Activated naive CD4-positive, alpha-beta T cell treated with anti-CD3 and anti-CD28 coated beads for 36 hours (primary cell): ENCODE data around the gene ALG6. TPM values are rescaled to one million over a fixed set of nuclear protein-coding genes. Genes with fewer than 3 reads are reported as not detected.

Experiments used
- CTCF ChIA-PET: fragments of 350-600 bp; sonication (Branson Sonifier 250); formaldehyde crosslinking; loops from one replicate; lab custom pipeline; 2021; ENCODE audit warnings: antibody characterized with exemption; lab: Charles Lee
- DNase-seq: peaks from one replicate; pipeline ENCODE4 v3.0.0-alpha.2; 2020
- H3K27ac Mint-ChIP-seq: one replicate; pipeline ENCODE4 v1.8.0; 2021; ENCODE audit warnings: mild to moderate bottlenecking, mixed read lengths
- H3K27me3 Mint-ChIP-seq: one replicate; pipeline ENCODE4 v1.8.0; 2021; ENCODE audit warnings: low read depth, mixed read lengths
- H3K36me3 Mint-ChIP-seq: one replicate; pipeline ENCODE4 v1.8.0; 2021; ENCODE audit warnings: low read depth, mixed read lengths
- H3K4me1 Mint-ChIP-seq: one replicate; pipeline ENCODE4 v1.8.0; 2021; ENCODE audit warnings: low read depth, mixed read lengths
- H3K4me3 Mint-ChIP-seq: one replicate; pipeline ENCODE4 v1.8.0; 2021; ENCODE audit warnings: mild to moderate bottlenecking, moderate library complexity, mixed read lengths
- H3K9me3 Mint-ChIP-seq: one replicate; pipeline ENCODE4 v1.8.0; 2021; ENCODE audit warnings: mixed read lengths
- intact Hi-C: fragments of 100-400 bp; cut with micrococcal nuclease; formaldehyde crosslinking; loops from one replicate; pipeline ENCODE4 v1.15.1; 2023
- total RNA-seq, 2 experiments: library from RNA; stranded (reverse); gene quantifications; one replicate each; pipeline ENCODE4 v1.2.3, GENCODE V29; 2021

The ALG6 gene
- total RNA-seq, 2 experiments from 2014 or later = 11.0 to 13.5 TPM

GRCh38 chr1:63368131-63368530, 704 bp downstream of the ALG6 start:
- H3K9me3 Mint-ChIP-seq = no peaks in the 10 kb centered on the region
- H3K36me3 Mint-ChIP-seq = peaks cover 20% of the 10 kb centered on the region
- H3K27me3 Mint-ChIP-seq = no peaks in the 10 kb centered on the region
- H3K27ac Mint-ChIP-seq = peak overlapping the region; percentile 65
- H3K4me3 Mint-ChIP-seq = peak overlapping the region; percentile 83
- H3K4me1 Mint-ChIP-seq = peaks cover 21% of the 10 kb centered on the region
- intact Hi-C loops = loop anchor here (5.0 kb wide), 1 partner anchor 74 kb away; no protein-coding TSS in a partner anchor
- CTCF ChIA-PET = interaction anchor here (0.6 kb wide), 1 partner anchor 163 kb away, joined by 3 read pairs; no protein-coding TSS in a partner anchor
- no peak for DNase-seq

DNA sequence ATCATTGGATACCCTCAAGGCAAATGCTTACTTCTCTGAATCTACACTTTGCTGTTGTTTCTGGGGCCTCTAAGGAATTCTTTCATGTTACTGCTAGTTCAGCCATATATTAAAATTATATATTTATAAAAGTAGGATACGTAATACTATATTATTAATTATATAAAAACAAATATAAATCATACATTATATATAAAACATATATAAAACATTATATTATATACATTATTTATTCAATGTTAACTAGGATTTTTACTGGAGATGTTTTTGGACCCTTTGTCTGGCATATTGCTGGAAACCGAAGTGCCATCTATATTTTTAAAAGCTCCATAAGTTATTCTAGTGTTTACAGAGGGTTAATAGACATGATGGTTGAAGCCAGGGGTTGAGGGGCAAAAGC, 12.2 kb downstream of the ALG6 start:
- H3K36me3 Mint-ChIP-seq = peaks cover 37% of the 10 kb centered on the region
- no peak overlapping the region for H3K27ac Mint-ChIP-seq
- CTCF ChIA-PET = interaction anchor here (0.6 kb wide), 1 partner anchor 45 kb away, joined by 3 read pairs; no protein-coding TSS in a partner anchor
- intact Hi-C loops = no loop called here
- no peak overlapping the region for H3K4me3 Mint-ChIP-seq
- H3K9me3 Mint-ChIP-seq = no peaks in the 10 kb centered on the region
- no peaks in the 10 kb centered on the region for H3K27me3 Mint-ChIP-seq
- H3K4me1 Mint-ChIP-seq = peaks cover 23% of the 10 kb centered on the region
- no peak for DNase-seq

DNA sequence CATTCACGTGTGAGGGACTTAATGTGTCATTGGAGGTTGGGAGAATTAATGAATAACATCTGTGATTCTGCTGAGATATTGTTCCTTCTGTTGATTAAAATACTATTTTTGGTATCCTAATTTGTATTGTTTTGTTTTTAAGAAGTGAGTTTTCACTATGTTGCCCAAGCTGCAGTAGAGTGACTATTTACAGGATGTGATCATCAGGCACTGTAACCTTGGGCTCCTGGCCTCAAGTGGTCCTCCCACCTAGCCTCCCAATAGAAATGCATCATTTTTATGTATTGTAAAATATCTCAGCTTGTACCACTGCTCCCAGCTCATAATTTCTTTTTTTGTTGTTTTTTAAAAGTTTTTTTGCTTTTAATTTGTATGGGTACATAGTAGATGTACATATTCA, 14.3 kb downstream of the ALG6 start:
- H3K4me3 Mint-ChIP-seq = no peak overlapping the region
- CTCF ChIA-PET = interaction anchor here (0.7 kb wide), 1 partner anchor 147 kb away, joined by 3 read pairs; no protein-coding TSS in a partner anchor
- no peak for DNase-seq
- H3K27ac Mint-ChIP-seq = no peak overlapping the region
- intact Hi-C loops = no loop called here
- H3K36me3 Mint-ChIP-seq = peaks cover 35% of the 10 kb centered on the region
- H3K4me1 Mint-ChIP-seq = peaks cover 37% of the 10 kb centered on the region
- H3K27me3 Mint-ChIP-seq = no peaks in the 10 kb centered on the region
- H3K9me3 Mint-ChIP-seq = no peaks in the 10 kb centered on the region

GRCh38 chr1:63401945-63402344, 34.5 kb downstream of the ALG6 start:
- H3K9me3 Mint-ChIP-seq = no peaks in the 10 kb centered on the region
- CTCF ChIA-PET = no interaction called here
- H3K4me3 Mint-ChIP-seq = no peak overlapping the region
- H3K4me1 Mint-ChIP-seq = peaks cover 2% of the 10 kb centered on the region
- intact Hi-C loops = no loop called here
- no peaks in the 10 kb centered on the region for H3K27me3 Mint-ChIP-seq
- H3K27ac Mint-ChIP-seq = no peak overlapping the region
- DNase-seq = no peak
- peaks cover 30% of the 10 kb centered on the region for H3K36me3 Mint-ChIP-seq

DNA sequence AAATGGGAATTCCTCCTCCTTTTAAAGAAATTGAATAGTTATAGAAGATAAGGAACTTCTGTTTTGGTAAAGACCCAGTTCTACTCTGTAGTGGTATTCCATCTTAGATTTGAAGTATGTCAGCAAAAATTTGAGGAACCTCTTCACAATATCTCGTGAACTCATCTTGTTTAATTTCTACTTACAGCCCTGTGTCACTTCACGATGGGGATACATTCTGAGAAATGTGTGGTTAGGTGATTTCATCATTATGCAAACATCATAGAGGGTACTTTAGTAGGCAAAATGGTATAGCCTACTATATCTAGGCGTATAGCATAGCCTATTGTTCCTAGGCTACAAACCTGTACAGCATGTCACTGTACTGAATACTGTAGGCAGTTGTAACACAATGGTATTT, 36.0 kb downstream of the ALG6 start:
- CTCF ChIA-PET = no interaction called here
- intact Hi-C loops = no loop called here

GRCh38 chr1:63405021-63405420, 37.6 kb downstream of the ALG6 start:
- Mint-ChIP-seq H3K27ac (no peak overlapping the region), H3K4me1 (peaks cover 2% of the 10 kb centered on the region), H3K9me3 (no peaks in the 10 kb centered on the region), H3K36me3 (peaks cover 33% of the 10 kb centered on the region), H3K27me3 (no peaks in the 10 kb centered on the region), H3K4me3 (no peak overlapping the region)
- CTCF ChIA-PET = no interaction called here
- DNase-seq = no peak
- intact Hi-C loops = no loop called here

More for the DNA sequence above, 36.0 kb downstream of the ALG6 start:
- H3K9me3 Mint-ChIP-seq = no peaks in the 10 kb centered on the region
- H3K4me1 Mint-ChIP-seq = peaks cover 2% of the 10 kb centered on the region
- DNase-seq = no peak
- H3K27ac Mint-ChIP-seq = no peak overlapping the region
- H3K27me3 Mint-ChIP-seq = no peaks in the 10 kb centered on the region
- H3K4me3 Mint-ChIP-seq = no peak overlapping the region
- peaks cover 37% of the 10 kb centered on the region for H3K36me3 Mint-ChIP-seq

- H3K4me3 Mint-ChIP-seq = no peak overlapping the region
- no peaks in the 10 kb centered on the region for H3K9me3 Mint-ChIP-seq
- intact Hi-C loops = no loop called here
- no peak overlapping the region for H3K27ac Mint-ChIP-seq
- DNase-seq = no peak
- no peaks in the 10 kb centered on the region for H3K27me3 Mint-ChIP-seq
- peaks cover 29% of the 10 kb centered on the region for H3K36me3 Mint-ChIP-seq
- CTCF ChIA-PET = no interaction called here
- peaks cover 2% of the 10 kb centered on the region for H3K4me1 Mint-ChIP-seq
These were observed 38.6 kb downstream of the ALG6 start for GRCh38 chr1:63405987-63406386.

- H3K4me1 Mint-ChIP-seq = peaks cover 2% of the 10 kb centered on the region
- H3K27me3 Mint-ChIP-seq = no peaks in the 10 kb centered on the region
- CTCF ChIA-PET = no interaction called here
- no peak for DNase-seq
- H3K27ac Mint-ChIP-seq = no peak overlapping the region
- no peaks in the 10 kb centered on the region for H3K9me3 Mint-ChIP-seq
- no peak overlapping the region for H3K4me3 Mint-ChIP-seq
- H3K36me3 Mint-ChIP-seq = peaks cover 32% of the 10 kb centered on the region
- intact Hi-C loops = no loop called here
These were observed 39.6 kb downstream of the ALG6 start for GRCh38 chr1:63407002-63407401.

DNA sequence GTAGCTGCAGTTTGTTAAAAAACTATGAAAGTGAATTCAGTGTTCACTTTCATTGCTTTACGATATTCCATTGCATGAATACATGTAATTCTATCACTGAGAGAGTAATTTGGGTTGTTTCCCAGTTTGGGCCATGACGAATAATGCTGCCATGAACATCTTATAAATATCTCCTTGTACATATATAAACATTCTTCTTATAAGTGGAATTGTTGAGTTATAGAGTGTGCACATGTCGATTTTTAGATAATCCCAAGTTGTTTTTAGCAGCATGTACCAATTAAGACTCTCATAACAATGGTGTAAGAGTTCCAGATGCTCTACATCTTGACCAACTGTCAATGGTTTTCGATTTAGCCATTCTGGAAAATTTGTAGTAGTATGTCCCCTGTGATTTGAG, 40.9 kb downstream of the ALG6 start:
- Mint-ChIP-seq H3K27ac (no peak overlapping the region), H3K4me3 (no peak overlapping the region), H3K9me3 (no peaks in the 10 kb centered on the region), H3K27me3 (no peaks in the 10 kb centered on the region), H3K36me3 (peaks cover 36% of the 10 kb centered on the region), H3K4me1 (peaks cover 2% of the 10 kb centered on the region)
- intact Hi-C loops = no loop called here
- CTCF ChIA-PET = no interaction called here
- DNase-seq = no peak

DNA sequence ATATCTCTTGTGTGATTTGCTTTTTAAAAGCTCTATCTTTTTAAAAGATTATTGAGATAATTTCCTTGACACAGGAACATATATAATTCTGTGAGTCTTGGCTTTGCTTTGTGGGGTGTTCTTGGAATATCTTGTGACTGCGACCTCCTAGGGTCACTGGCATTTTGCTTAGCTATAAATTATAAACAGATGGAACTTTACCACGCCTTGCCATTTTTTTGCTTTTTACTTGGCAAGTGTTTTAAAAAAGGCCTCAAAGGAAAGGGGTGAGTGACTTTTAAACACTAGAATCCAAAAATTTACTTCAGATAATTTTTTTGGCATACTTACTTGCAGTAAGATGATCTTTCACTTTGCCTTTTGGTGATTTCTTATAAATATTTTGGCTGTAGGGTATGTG, 43.6 kb downstream of the ALG6 start:
- CTCF ChIA-PET = interaction anchor here (0.8 to 0.9 kb wide), 2 partner anchors 9 to 84 kb away, joined by 3 to 4 read pairs; no protein-coding TSS in a partner anchor

GRCh38 chr1:63413394-63413793, 46.0 kb downstream of the ALG6 start:
- H3K36me3 Mint-ChIP-seq = peaks cover 31% of the 10 kb centered on the region
- no peaks in the 10 kb centered on the region for H3K9me3 Mint-ChIP-seq
- CTCF ChIA-PET = interaction anchor here (1.9 kb wide), 1 partner anchor 125 kb away, joined by 4 read pairs; no protein-coding TSS in a partner anchor
- H3K4me1 Mint-ChIP-seq = no peaks in the 10 kb centered on the region
- intact Hi-C loops = loop anchor here (10.0 kb wide), 1 partner anchor 359 kb away; no protein-coding TSS in a partner anchor
- H3K4me3 Mint-ChIP-seq = no peak overlapping the region
- no peak for DNase-seq
- H3K27me3 Mint-ChIP-seq = no peaks in the 10 kb centered on the region
- no peak overlapping the region for H3K27ac Mint-ChIP-seq

More for the DNA sequence above, 43.6 kb downstream of the ALG6 start:
- Mint-ChIP-seq H3K4me1 (no peaks in the 10 kb centered on the region), H3K9me3 (no peaks in the 10 kb centered on the region), H3K27me3 (no peaks in the 10 kb centered on the region), H3K36me3 (peaks cover 29% of the 10 kb centered on the region), H3K4me3 (no peak overlapping the region), H3K27ac (no peak overlapping the region)
- DNase-seq = no peak
- intact Hi-C loops = loop anchor here (10.0 kb wide), 1 partner anchor 356 kb away; no protein-coding TSS in a partner anchor

- intact Hi-C loops = loop anchor here (10.0 kb wide), 1 partner anchor 360 kb away; no protein-coding TSS in a partner anchor
- DNase-seq = no peak
- CTCF ChIA-PET = no interaction called here
- H3K4me1 Mint-ChIP-seq = no peaks in the 10 kb centered on the region
- H3K27ac Mint-ChIP-seq = no peak overlapping the region
- peaks cover 35% of the 10 kb centered on the region for H3K36me3 Mint-ChIP-seq
- H3K27me3 Mint-ChIP-seq = no peaks in the 10 kb centered on the region
- no peak overlapping the region for H3K4me3 Mint-ChIP-seq
- no peaks in the 10 kb centered on the region for H3K9me3 Mint-ChIP-seq
These were observed 47.4 kb downstream of the ALG6 start for GRCh38 chr1:63414691-63415365.

GRCh38 chr1:63418101-63418500, 50.7 kb downstream of the ALG6 start:
- no peak overlapping the region for H3K4me3 Mint-ChIP-seq
- no peaks in the 10 kb centered on the region for H3K4me1 Mint-ChIP-seq
- H3K9me3 Mint-ChIP-seq = no peaks in the 10 kb centered on the region
- CTCF ChIA-PET = no interaction called here
- H3K36me3 Mint-ChIP-seq = peaks cover 41% of the 10 kb centered on the region
- intact Hi-C loops = loop anchor here (10.0 kb wide), 1 partner anchor 363 kb away; no protein-coding TSS in a partner anchor
- H3K27me3 Mint-ChIP-seq = no peaks in the 10 kb centered on the region
- no peak for DNase-seq
- no peak overlapping the region for H3K27ac Mint-ChIP-seq
